GM21367 (cell line): Measurements from ENCODE around the gene SCN1A.
"Not testable (repeated sequence)": the region's sequence is repeated elsewhere in the genome, so short reads cannot be mapped to it uniquely, and the experiment has no call there.

Experiments used
- ATAC-seq: cut with Tn5 transposase; IDR thresholded peaks from one replicate; pipeline ENCODE4 v1.9.1; 2021; ENCODE audit not compliant: unreplicated experiment

Gene SCN1A

GRCh38 chr2:166135849-166136258, 8.0 kb upstream of the SCN1A start:
- no peak for ATAC-seq

GRCh38 chr2:166135152-166135848, 7.5 kb upstream of the SCN1A start:
- ATAC-seq = no peak

- ATAC-seq = no peak
Measured at GRCh38 chr2:166134252-166135151, 6.7 kb upstream of the SCN1A start.

- no peak for ATAC-seq
Measured at GRCh38 chr2:166133653-166134052, 5.8 kb upstream of the SCN1A start.

- no peak for ATAC-seq
Measured at GRCh38 chr2:166128156-166128505, 311 bp upstream of the SCN1A start.

- ATAC-seq = no peak
Measured at GRCh38 chr2:166126007-166126639, 1.7 kb downstream of the SCN1A start.

- no peak for ATAC-seq
Measured at GRCh38 chr2:166125557-166125956, 2.3 kb downstream of the SCN1A start.

GRCh38 chr2:166118180-166118579, 9.6 kb downstream of the SCN1A start:
- ATAC-seq = no peak

- no peak for ATAC-seq
Measured at GRCh38 chr2:166117491-166117890, 10.3 kb downstream of the SCN1A start.

GRCh38 chr2:166115589-166115988, 12.2 kb downstream of the SCN1A start:
- peak; percentile 75 for ATAC-seq

GRCh38 chr2:166112193-166112605, 15.6 kb downstream of the SCN1A start:
- ATAC-seq = no peak

GRCh38 chr2:166106431-166107015, 21.3 kb downstream of the SCN1A start:
- no peak for ATAC-seq

- no peak for ATAC-seq
Measured at GRCh38 chr2:166104773-166105172, 23.0 kb downstream of the SCN1A start.

- no peak for ATAC-seq
Measured at GRCh38 chr2:166104084-166104483, 23.7 kb downstream of the SCN1A start.

GRCh38 chr2:166103277-166103676, 24.5 kb downstream of the SCN1A start:
- ATAC-seq = not testable (repeated sequence)

- no peak for ATAC-seq
Measured at GRCh38 chr2:166094325-166094724, 33.5 kb downstream of the SCN1A start.

GRCh38 chr2:166092889-166093288, 34.9 kb downstream of the SCN1A start:
- ATAC-seq = no peak

- no peak for ATAC-seq
Measured at GRCh38 chr2:166091439-166091838, 36.4 kb downstream of the SCN1A start.

GRCh38 chr2:166090908-166091307, 36.9 kb downstream of the SCN1A start:
- no peak for ATAC-seq

- ATAC-seq = no peak
Measured at GRCh38 chr2:166090346-166090745, 37.5 kb downstream of the SCN1A start.

- no peak for ATAC-seq
Measured at GRCh38 chr2:166088634-166089033, 39.2 kb downstream of the SCN1A start.
